ENCODE data around the gene DNAL4.
"Not testable (repeated sequence)": the region's sequence is repeated elsewhere in the genome, so short reads cannot be mapped to it uniquely, and the experiment has no call there.

The DNAL4 gene

DNA sequence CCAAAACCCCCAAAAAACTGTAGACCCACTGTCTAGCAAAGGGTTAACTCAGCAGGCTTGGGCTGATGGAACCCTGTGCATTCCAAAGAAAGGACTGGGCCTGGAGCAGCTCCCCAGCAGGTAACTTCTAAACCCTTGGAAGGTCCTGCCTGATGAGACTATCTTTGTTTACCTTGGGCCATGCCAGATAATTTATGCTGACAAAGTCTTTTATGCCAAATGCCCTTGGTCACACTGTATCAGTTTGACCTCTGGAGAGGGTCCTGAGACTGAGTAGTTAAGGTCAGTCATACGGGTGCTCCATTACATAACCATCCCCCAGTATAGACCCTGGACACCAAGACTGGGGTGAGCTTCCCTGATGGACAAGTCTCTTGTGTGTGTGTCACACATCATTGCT lies 21.9 kb upstream of the DNAL4 start:
- Mint-ChIP-seq H3K36me3 (ENCODE audit: low read depth) (no peaks in the 10 kb centered on the region), H3K4me1 (no peaks in the 10 kb centered on the region), H3K4me3 (no peak overlapping the region), H3K27ac (no peak overlapping the region), H3K27me3 (peaks cover 8% of the 10 kb centered on the region), H3K9me3 (peaks cover 4% of the 10 kb centered on the region)
- ATAC-seq = no peak
- DNase-seq = no peak

DNA sequence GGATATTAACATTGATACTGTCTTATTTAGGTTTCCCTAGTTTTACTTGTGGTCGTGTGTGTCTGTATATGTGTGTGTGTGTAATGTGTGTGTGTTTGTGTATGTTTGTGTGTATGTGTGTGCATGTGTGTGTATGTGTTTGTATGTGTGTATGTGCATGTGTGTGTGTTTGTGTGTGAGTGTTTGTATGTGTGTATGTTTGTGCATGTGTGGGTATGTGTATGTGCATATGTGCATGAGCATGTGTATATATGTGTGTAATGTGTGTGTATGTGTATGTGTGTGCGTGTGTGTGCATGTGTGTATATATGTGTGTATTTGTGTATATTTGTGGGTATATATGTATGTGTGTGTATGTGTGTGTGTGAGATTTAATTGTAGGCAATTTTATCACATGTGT lies 17.3 kb upstream of the DNAL4 start:
- ATAC-seq (no peak), DNase-seq (no peak)
- Mint-ChIP-seq H3K4me1 (no peaks in the 10 kb centered on the region), H3K9me3 (peaks cover 13% of the 10 kb centered on the region), H3K36me3 (ENCODE audit: low read depth) (no peaks in the 10 kb centered on the region), H3K4me3 (no peak overlapping the region), H3K27me3 (peaks cover 6% of the 10 kb centered on the region), H3K27ac (no peak overlapping the region)

DNA sequence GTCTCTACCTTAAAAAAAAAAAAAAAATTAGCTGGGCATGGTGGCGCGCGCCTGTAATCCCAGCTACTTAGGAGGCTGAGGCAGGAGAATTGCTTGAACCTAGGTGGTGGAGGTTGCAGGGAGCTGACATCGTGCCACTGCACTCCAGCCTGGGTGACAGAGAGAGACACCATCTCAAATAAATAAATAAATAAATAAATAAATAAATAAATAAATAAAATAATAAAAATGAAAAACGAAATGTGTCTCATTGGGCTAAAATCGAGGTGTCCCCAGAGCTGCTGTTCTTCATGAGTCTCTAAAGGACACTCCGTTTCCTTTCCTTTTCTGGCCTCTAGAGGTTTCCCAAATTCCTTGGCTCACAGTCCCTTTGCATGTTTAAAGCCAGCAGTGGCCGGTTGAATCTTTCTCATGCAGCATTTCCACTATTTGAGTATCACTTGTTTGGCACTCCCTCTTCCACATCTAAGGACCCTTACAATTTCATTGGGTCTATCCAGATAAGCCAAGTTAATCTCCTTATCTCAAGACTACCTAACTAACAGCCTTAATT lies 11.2 kb upstream of the DNAL4 start:
- H3K36me3 Mint-ChIP-seq (ENCODE audit: low read depth); H3K9me3 Mint-ChIP-seq; H3K27ac Mint-ChIP-seq; H3K4me1 Mint-ChIP-seq; DNase-seq; ATAC-seq; H3K4me3 Mint-ChIP-seq: not testable (repeated sequence)
- peaks cover 17% of the 10 kb centered on the region for H3K27me3 Mint-ChIP-seq

DNA sequence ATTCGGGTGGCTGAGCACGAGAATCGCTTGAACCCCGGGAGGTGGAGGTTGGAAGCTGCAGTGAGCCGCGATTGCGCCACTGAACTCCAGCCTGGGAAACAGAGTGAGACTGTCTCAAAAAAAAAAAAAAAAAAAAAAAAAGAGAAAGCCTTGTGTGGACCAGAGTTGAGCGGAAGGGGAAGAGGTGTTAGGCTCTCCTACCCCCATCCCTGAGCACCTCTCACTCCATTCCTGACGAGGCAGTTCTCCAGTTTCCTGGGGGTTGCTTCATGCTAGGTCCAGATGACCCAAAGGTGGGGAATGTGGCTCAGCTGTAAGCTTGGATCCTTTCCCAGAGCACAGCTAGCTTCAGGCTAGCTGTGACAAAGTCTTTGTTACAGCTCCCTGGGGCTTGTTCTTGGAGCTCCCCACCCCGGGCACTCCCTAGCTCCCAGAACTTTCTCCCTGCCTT lies 8.8 kb upstream of the DNAL4 start:
- Mint-ChIP-seq H3K27me3 (peaks cover 17% of the 10 kb centered on the region), H3K4me3 (no peak overlapping the region), H3K27ac (no peak overlapping the region), H3K4me1 (peaks cover 7% of the 10 kb centered on the region), H3K36me3 (ENCODE audit: low read depth) (no peaks in the 10 kb centered on the region), H3K9me3 (no peaks in the 10 kb centered on the region)
- ATAC-seq = no peak
- DNase-seq = no peak

DNA sequence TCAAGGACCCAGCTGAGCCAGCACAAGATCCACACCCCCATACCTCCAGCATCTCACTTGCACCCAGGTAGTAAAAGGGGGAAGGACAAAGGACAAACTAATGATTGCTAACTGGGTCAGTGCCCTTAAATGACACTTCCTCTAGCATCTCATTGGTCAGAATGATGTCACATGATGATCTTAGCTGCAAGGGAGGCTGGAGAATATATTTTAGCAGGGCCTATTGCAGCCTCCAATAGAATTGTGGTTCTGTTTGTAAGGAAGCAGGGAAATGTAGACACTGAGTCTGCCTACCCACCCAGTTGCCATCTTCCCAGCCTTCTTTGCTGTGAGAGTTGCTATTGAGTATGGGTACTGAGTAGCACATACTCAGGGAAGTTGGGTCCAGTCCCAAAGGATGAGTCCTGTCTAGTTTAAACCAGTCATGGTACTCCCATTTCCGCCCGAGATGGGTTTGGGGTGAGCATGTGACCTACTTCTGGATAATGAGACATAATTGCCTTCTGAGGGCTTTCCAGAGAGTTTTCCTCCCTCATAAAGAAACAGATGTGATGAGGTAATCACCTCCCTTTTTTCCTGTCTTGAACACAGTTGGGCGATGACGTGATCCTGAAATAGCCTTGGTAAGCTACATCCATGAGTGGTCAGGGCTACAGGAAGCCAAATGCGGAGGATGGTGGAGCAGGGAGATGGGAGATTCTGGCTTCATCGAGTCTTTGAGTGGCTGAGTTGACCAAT lies 5.5 kb upstream of the DNAL4 start:
- DNase-seq (no peak), ATAC-seq (no peak)
- Mint-ChIP-seq H3K4me1 (peaks cover 11% of the 10 kb centered on the region), H3K9me3 (no peaks in the 10 kb centered on the region), H3K27ac (no peak overlapping the region), H3K27me3 (peaks cover 22% of the 10 kb centered on the region), H3K4me3 (no peak overlapping the region), H3K36me3 (ENCODE audit: low read depth) (no peaks in the 10 kb centered on the region)

DNA sequence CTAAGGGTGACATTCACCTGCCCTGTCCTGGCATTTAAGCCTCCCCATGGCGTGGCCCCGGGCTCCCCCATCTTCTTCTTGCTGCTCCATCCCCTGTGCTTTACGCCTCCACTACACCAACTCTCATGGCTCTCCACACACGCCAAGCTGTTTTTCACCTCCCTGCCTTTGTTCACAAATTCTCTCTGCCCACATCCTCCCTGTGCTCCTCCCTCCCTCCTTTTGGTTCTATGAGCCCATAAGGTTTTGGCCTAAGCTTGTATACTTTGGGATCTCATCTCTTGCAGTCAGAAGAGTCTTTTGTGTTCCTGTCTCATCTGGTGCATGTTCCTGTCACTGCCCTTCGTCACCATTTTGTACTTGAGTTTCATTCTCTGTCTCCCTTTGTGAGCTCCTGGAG lies 4.6 kb upstream of the DNAL4 start:
- Mint-ChIP-seq H3K27me3 (peaks cover 16% of the 10 kb centered on the region), H3K4me1 (peaks cover 12% of the 10 kb centered on the region), H3K4me3 (no peak overlapping the region), H3K27ac (no peak overlapping the region), H3K36me3 (ENCODE audit: low read depth) (no peaks in the 10 kb centered on the region), H3K9me3 (no peaks in the 10 kb centered on the region)
- DNase-seq (no peak), ATAC-seq (no peak)

DNA sequence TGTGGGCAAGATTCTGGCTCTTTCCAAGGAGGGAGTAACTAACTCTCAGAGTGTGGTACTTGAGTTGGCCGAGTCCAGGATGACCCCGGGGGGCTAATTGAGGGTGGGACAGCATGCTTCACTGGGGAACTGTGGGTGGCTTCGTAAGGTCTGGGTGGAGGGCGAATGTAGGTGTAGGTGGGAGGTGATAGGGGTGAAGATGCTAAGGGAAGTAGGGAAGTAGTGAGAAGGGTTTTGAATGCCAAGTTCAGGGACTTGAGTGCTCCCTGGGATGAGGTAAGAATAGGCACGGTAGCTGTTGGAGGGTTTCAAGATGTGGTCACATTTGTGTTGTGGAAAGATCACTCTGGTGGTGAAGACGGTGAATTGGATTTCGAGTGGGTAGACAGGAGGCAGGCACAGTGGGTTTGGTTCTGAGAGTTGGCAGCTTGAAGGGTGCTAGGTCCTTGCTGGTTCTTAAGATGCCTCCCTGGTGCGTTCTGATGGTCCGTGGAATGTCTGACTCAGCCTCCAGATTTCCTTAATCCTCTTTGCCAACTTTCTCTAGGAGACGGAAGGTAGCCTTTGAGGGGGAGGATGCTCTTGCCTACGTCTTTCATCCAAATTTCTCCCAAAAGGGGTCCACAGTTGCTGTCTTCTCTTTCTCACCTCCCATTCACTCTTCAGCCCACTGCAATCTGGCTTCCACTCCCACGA lies 2.5 kb upstream of the DNAL4 start:
- no peak overlapping the region for H3K4me3 Mint-ChIP-seq
- peaks cover 19% of the 10 kb centered on the region for H3K4me1 Mint-ChIP-seq
- no peak overlapping the region for H3K27ac Mint-ChIP-seq
- peaks cover 9% of the 10 kb centered on the region for H3K27me3 Mint-ChIP-seq
- no peaks in the 10 kb centered on the region for H3K36me3 Mint-ChIP-seq (ENCODE audit: low read depth)
- no peaks in the 10 kb centered on the region for H3K9me3 Mint-ChIP-seq
- DNase-seq (no peak), ATAC-seq (no peak)

DNA sequence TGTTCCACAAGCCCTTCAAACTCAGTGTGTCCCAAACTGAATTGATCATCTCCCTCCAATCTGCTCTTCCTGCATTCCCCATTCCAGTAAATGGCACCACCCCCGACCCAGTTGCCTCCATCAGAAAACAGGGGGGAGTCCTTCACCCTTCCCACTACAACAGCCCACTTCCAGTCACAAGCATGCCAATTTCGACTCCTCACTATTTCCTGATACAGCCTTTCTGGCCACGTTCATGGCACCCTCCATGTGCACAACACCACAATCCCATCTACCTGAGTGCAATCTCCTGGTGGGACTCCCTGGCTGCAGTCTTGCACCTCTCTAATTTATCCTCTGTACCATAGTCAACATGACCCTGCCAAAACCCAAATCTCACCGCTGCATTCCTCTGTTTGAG lies 1.6 kb upstream of the DNAL4 start:
- H3K4me1 Mint-ChIP-seq = peaks cover 19% of the 10 kb centered on the region
- no peak for ATAC-seq
- H3K27ac Mint-ChIP-seq = no peak overlapping the region
- H3K36me3 Mint-ChIP-seq (ENCODE audit: low read depth) = no peaks in the 10 kb centered on the region
- no peak for DNase-seq
- H3K4me3 Mint-ChIP-seq = no peak overlapping the region
- H3K27me3 Mint-ChIP-seq = peaks cover 9% of the 10 kb centered on the region
- H3K9me3 Mint-ChIP-seq = no peaks in the 10 kb centered on the region

DNA sequence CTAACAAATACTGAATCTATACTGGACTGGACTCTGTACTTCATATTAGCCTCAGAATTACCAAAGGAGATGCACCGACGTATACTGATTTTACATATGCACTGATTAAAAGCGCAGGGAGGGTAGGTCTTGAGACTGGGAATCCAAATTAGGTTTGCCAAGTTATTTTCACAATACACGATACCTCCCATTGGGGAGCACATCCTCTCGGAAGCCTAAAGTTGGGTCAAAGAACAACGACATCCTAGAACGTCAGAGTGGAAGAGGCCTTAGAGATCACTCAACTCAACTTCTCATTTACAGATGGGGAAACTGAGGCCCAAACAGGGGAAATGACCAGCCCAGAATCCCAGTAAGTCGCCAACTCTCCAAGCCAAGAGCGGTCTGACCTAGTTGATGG lies 626 bp downstream of the DNAL4 start:
- Mint-ChIP-seq H3K27me3 (peaks cover 9% of the 10 kb centered on the region), H3K9me3 (no peaks in the 10 kb centered on the region), H3K36me3 (ENCODE audit: low read depth) (no peaks in the 10 kb centered on the region), H3K27ac (peak overlapping the region; percentile 84), H3K4me3 (peak overlapping the region; percentile 88), H3K4me1 (peaks cover 14% of the 10 kb centered on the region)
- ATAC-seq (no peak), DNase-seq (no peak)

DNA sequence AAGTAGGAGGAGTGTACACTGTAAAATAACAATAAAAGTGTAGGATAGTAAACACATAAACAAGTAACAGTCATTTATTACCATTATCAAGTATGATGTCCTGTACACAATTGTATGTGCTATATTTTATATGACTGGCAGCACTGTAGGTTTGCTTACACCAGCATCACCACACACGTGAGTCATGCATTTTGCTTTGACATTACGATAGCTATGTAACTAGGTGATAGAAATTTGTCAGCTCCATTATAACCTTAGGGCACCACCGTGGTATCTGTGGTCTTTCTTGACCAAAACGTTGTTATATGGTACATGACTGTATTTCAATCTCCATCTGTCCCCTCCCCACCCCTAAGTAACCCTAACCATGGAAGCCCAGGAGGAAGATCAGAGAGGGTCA lies 1.1 kb downstream of the DNAL4 start:
- H3K27ac Mint-ChIP-seq = peak overlapping the region; percentile 84
- H3K27me3 Mint-ChIP-seq = peaks cover 9% of the 10 kb centered on the region
- peak; percentile 55 for ATAC-seq

DNA sequence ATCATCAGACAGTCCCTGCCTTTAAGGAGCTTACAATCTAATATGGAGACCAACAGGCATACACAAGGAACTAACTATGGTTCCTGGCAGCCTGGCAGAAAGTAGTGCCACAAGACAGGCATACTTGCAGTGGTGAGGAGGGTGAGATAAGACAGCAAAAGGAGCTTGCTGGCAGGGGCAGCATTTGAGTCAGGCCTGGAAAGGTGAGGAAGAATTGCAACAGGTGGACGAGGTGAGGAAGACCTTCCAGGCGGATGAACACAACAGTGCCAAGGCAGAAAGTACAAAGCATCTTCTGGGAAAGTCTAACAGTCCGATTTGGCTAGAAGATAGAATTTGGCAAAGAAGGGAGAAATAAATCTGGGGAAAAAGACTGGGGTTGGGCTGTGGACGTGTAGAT lies 4.3 kb downstream of the DNAL4 start:
- H3K27ac Mint-ChIP-seq = no peak overlapping the region
- no peaks in the 10 kb centered on the region for H3K36me3 Mint-ChIP-seq (ENCODE audit: low read depth)
- H3K9me3 Mint-ChIP-seq = no peaks in the 10 kb centered on the region
- H3K4me3 Mint-ChIP-seq = no peak overlapping the region
- H3K4me1 Mint-ChIP-seq = peaks cover 12% of the 10 kb centered on the region
- H3K27me3 Mint-ChIP-seq = no peaks in the 10 kb centered on the region
- DNase-seq = no peak
- ATAC-seq = no peak

More for the DNA sequence above, 1.1 kb downstream of the DNAL4 start:
- no peaks in the 10 kb centered on the region for H3K9me3 Mint-ChIP-seq
- peak; percentile 10 for DNase-seq
- no peaks in the 10 kb centered on the region for H3K36me3 Mint-ChIP-seq (ENCODE audit: low read depth)
- H3K4me3 Mint-ChIP-seq = peak overlapping the region; percentile 88
- H3K4me1 Mint-ChIP-seq = peaks cover 14% of the 10 kb centered on the region

DNA sequence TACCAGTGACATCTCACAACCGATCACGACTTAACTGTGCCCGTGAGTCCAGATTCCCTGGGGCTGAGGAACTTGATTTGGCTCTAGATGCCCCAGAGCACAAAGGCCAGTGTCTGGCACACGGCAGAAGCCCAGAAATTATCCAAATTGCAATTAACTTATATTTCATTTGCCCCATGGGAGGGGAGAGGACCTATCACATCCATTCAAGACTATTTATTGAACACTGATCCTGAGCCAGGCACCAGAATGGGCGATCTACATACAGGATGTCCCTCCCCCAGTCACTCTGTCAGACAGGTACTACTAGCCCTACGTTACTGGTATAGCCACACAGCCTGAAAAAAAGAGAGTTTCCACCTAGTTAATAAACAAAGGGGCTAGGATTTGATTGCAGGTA lies 5.1 kb downstream of the DNAL4 start:
- H3K27me3 Mint-ChIP-seq = no peaks in the 10 kb centered on the region
- DNase-seq (no peak), ATAC-seq (no peak)
- H3K4me3 Mint-ChIP-seq = no peak overlapping the region
- H3K9me3 Mint-ChIP-seq = no peaks in the 10 kb centered on the region
- H3K4me1 Mint-ChIP-seq = peaks cover 7% of the 10 kb centered on the region
- no peak overlapping the region for H3K27ac Mint-ChIP-seq
- H3K36me3 Mint-ChIP-seq (ENCODE audit: low read depth) = no peaks in the 10 kb centered on the region

DNA sequence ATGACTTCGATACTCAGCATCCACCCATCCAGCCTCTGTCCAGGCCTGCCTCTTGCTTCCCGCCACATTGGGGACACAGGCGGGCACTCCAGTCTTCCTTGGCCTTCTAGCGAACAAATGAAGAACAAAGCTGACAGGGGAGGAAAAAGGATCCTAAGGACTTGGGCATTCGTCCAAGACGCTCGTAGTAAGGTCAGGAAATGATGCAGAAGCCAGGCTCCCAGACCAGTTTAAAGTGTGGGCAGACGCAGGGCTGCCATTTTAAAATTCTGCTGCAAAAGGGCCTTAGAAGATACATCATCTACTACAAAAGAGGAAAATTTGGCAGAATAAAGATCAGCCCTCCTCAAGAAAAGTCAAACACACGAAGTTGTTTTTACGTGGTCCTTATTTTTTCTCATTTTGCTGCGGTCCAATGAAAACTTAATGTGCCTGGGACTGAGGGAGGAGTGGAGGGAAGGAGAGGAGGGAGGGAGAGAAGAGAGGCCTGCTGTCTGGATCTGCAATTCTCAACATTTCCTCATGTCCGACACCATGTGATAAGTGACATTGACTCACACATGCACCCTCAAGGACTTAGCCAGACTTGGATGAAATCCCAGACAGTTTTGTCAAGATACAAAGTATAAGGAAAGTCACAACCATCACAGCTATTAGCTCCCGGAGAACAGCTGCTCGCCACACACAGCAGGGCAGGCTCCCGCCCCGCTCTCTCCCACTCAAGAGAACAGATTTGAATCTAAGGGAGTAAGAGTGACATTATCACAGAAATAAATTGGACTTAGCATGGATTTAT lies 5.7 kb downstream of the DNAL4 start:
- DNase-seq (no peak), ATAC-seq (no peak)
- Mint-ChIP-seq H3K4me3 (no peak overlapping the region), H3K27me3 (no peaks in the 10 kb centered on the region), H3K27ac (no peak overlapping the region), H3K9me3 (no peaks in the 10 kb centered on the region), H3K4me1 (peaks cover 4% of the 10 kb centered on the region), H3K36me3 (ENCODE audit: low read depth) (no peaks in the 10 kb centered on the region)

DNA sequence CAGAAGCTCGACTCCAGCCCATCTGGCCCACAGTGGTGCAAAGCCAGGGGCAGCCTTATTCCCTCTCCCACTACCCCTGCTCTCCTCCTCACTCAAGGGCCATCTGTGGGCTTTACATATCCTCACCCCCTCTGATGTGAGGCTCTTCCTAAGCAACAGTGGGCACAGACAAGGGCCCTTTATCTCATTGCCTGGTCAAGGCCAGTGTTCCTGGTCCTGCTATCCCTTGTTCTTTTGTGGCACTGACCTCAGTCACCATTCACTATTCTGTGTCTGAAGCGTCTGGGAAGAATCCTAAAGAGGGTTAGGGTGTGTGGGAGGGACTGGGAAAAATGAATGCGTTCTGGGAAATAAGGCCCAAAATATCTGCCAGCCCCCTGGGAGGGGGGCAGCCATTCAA lies 7.3 kb downstream of the DNAL4 start:
- H3K27me3 Mint-ChIP-seq = no peaks in the 10 kb centered on the region
- peaks cover 1% of the 10 kb centered on the region for H3K4me1 Mint-ChIP-seq
- ATAC-seq = no peak
- no peak for DNase-seq
- H3K36me3 Mint-ChIP-seq (ENCODE audit: low read depth) = peaks cover 2% of the 10 kb centered on the region
- no peaks in the 10 kb centered on the region for H3K9me3 Mint-ChIP-seq
- H3K4me3 Mint-ChIP-seq = no peak overlapping the region
- H3K27ac Mint-ChIP-seq = no peak overlapping the region
